K562 (cell line): ENCODE results near the gene EYA4.

ENCODE experiments used
- CHCHD3 ChIP-seq: fragments of 250-450 bp; sonication (Bioruptor Pico); IDR thresholded peaks from 2 replicates; pipeline ENCODE4 v2.1.2; 2022; ENCODE audit warnings: mild to moderate bottlenecking
- GABPB1 ChIP-seq: sonication (generic); formaldehyde crosslinking; IDR thresholded peaks from 2 replicates; pipeline ENCODE4 v1.8.0; 2022; ENCODE audit warnings: mild to moderate bottlenecking, missing genetic modification reagents
- HDAC6 ChIP-seq: IDR thresholded peaks from 2 replicates; pipeline ENCODE4 v1.6.1; 2012; ENCODE audit warnings: low read depth, mild to moderate bottlenecking, control low read depth, inconsistent platforms, low read length, moderate library complexity
- KLF13 ChIP-seq: fragments of 450-650 bp; IDR thresholded peaks from 2 replicates; pipeline ENCODE4 v1.6.1; 2016; ENCODE audit warnings: missing genetic modification characterization, low read depth, mild to moderate bottlenecking, missing compliant biosample characterization, moderate library complexity, borderline replicate concordance
- MEF2A ChIP-seq: IDR thresholded peaks from 2 replicates; pipeline ENCODE4 v1.6.1; 2011; ENCODE audit warnings: low read depth, mild to moderate bottlenecking, low read length, moderate library complexity; ENCODE audit not compliant: control insufficient read depth
- POLR2AphosphoS5 ChIP-seq: IDR thresholded peaks from 2 replicates; pipeline ENCODE4 v1.6.1; 2011; ENCODE audit warnings: mild to moderate bottlenecking, low read depth, low read length, moderate library complexity; ENCODE audit not compliant: control insufficient read depth, insufficient read depth
- ZFP36 ChIP-seq: fragments of 150-350 bp; IDR thresholded peaks from 2 replicates; pipeline ENCODE4 v1.6.1; 2018; ENCODE audit warnings: low read length, low read depth; ENCODE audit not compliant: partially characterized antibody
- ZNF175 ChIP-seq: fragments of 200-800 bp; sonication (Bioruptor generic); IDR thresholded peaks from 2 replicates; pipeline ENCODE4 v1.6.1; 2016; ENCODE audit warnings: low read depth, mild to moderate bottlenecking, missing genetic modification characterization, missing compliant biosample characterization
- TF ChIP-seq, protein P1 (sequence below), 3 experiments: IDR thresholded peaks in 2 of 3; conservative IDR thresholded peaks in 1 of 3; 2 replicates each; pipeline ENCODE4 v1.5.1; 2011 to 2012; ENCODE audit warnings: low read length in 3 of 3, mild to moderate bottlenecking in 3 of 3, control low read depth in 2 of 3, improper control_type of control experiment in 1 of 3, inconsistent platforms in 1 of 3, low read depth in 1 of 3, mixed read lengths in 1 of 3, moderate library complexity in 1 of 3; ENCODE audit not compliant: insufficient read depth in 2 of 3
- TF ChIP-seq, protein P2 (sequence below): sonication (generic); formaldehyde crosslinking; IDR thresholded peaks from 2 replicates; pipeline ENCODE4 v1.8.0; 2022; ENCODE audit warnings: missing genetic modification reagents, mild to moderate bottlenecking, borderline replicate concordance
- TF ChIP-seq, protein P3 (sequence below): fragments of 150-350 bp; IDR thresholded peaks from 2 replicates; pipeline ENCODE4 v1.6.1; 2014; ENCODE audit warnings: low read depth, mild to moderate bottlenecking, low read length, borderline replicate concordance
- TF ChIP-seq, protein P4 (sequence below): fragments of 450-650 bp; IDR thresholded peaks from 2 replicates; pipeline ENCODE4 v1.6.1; 2018; ENCODE audit not compliant: partially characterized antibody

DNA sequence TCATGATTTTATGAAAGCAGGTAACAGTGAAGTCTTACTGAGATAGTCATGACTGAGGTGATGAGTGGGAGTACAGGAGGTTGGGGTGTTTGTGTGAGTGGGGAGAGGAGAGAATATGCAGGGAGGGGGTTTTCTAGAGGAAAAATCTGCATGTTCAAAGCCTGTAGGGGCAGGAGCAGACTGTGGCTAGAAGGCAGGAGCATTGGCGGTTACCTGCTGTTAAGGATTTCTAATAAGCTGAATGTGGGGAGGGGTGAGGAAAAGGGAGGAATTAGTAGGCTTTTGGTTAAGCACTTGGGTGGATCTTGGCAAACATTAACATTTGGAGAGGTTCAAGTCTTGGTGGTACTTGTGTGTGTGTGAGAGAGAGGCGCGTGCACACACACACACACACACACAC lies 70.8 kb downstream of the EYA4 start:
- no peak for TF ChIP-seq KLF13 (tag)
- TF ChIP-seq, protein P1, sequence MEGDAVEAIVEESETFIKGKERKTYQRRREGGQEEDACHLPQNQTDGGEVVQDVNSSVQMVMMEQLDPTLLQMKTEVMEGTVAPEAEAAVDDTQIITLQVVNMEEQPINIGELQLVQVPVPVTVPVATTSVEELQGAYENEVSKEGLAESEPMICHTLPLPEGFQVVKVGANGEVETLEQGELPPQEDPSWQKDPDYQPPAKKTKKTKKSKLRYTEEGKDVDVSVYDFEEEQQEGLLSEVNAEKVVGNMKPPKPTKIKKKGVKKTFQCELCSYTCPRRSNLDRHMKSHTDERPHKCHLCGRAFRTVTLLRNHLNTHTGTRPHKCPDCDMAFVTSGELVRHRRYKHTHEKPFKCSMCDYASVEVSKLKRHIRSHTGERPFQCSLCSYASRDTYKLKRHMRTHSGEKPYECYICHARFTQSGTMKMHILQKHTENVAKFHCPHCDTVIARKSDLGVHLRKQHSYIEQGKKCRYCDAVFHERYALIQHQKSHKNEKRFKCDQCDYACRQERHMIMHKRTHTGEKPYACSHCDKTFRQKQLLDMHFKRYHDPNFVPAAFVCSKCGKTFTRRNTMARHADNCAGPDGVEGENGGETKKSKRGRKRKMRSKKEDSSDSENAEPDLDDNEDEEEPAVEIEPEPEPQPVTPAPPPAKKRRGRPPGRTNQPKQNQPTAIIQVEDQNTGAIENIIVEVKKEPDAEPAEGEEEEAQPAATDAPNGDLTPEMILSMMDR (IDR thresholded peaks at IDR 0.05 in 2 of 3, conservative IDR thresholded peaks at IDR 0.05 in 1 of 3; ENCODE audit: insufficient read depth in 2 of 3, low read depth in 1 of 3, low read length in 3 of 3): no peak
- no peak for TF ChIP-seq HDAC6
- TF ChIP-seq, protein P2, sequence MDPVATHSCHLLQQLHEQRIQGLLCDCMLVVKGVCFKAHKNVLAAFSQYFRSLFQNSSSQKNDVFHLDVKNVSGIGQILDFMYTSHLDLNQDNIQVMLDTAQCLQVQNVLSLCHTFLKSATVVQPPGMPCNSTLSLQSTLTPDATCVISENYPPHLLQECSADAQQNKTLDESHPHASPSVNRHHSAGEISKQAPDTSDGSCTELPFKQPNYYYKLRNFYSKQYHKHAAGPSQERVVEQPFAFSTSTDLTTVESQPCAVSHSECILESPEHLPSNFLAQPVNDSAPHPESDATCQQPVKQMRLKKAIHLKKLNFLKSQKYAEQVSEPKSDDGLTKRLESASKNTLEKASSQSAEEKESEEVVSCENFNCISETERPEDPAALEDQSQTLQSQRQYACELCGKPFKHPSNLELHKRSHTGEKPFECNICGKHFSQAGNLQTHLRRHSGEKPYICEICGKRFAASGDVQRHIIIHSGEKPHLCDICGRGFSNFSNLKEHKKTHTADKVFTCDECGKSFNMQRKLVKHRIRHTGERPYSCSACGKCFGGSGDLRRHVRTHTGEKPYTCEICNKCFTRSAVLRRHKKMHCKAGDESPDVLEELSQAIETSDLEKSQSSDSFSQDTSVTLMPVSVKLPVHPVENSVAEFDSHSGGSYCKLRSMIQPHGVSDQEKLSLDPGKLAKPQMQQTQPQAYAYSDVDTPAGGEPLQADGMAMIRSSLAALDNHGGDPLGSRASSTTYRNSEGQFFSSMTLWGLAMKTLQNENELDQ (CRISPR knock-in tag): no peak
- TF ChIP-seq, protein P3, sequence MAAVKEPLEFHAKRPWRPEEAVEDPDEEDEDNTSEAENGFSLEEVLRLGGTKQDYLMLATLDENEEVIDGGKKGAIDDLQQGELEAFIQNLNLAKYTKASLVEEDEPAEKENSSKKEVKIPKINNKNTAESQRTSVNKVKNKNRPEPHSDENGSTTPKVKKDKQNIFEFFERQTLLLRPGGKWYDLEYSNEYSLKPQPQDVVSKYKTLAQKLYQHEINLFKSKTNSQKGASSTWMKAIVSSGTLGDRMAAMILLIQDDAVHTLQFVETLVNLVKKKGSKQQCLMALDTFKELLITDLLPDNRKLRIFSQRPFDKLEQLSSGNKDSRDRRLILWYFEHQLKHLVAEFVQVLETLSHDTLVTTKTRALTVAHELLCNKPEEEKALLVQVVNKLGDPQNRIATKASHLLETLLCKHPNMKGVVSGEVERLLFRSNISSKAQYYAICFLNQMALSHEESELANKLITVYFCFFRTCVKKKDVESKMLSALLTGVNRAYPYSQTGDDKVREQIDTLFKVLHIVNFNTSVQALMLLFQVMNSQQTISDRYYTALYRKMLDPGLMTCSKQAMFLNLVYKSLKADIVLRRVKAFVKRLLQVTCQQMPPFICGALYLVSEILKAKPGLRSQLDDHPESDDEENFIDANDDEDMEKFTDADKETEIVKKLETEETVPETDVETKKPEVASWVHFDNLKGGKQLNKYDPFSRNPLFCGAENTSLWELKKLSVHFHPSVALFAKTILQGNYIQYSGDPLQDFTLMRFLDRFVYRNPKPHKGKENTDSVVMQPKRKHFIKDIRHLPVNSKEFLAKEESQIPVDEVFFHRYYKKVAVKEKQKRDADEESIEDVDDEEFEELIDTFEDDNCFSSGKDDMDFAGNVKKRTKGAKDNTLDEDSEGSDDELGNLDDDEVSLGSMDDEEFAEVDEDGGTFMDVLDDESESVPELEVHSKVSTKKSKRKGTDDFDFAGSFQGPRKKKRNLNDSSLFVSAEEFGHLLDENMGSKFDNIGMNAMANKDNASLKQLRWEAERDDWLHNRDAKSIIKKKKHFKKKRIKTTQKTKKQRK: no peak
- TF ChIP-seq MEF2A: no peak
- no peak for TF ChIP-seq GABPB1 (CRISPR knock-in tag)
- TF ChIP-seq, protein P4, sequence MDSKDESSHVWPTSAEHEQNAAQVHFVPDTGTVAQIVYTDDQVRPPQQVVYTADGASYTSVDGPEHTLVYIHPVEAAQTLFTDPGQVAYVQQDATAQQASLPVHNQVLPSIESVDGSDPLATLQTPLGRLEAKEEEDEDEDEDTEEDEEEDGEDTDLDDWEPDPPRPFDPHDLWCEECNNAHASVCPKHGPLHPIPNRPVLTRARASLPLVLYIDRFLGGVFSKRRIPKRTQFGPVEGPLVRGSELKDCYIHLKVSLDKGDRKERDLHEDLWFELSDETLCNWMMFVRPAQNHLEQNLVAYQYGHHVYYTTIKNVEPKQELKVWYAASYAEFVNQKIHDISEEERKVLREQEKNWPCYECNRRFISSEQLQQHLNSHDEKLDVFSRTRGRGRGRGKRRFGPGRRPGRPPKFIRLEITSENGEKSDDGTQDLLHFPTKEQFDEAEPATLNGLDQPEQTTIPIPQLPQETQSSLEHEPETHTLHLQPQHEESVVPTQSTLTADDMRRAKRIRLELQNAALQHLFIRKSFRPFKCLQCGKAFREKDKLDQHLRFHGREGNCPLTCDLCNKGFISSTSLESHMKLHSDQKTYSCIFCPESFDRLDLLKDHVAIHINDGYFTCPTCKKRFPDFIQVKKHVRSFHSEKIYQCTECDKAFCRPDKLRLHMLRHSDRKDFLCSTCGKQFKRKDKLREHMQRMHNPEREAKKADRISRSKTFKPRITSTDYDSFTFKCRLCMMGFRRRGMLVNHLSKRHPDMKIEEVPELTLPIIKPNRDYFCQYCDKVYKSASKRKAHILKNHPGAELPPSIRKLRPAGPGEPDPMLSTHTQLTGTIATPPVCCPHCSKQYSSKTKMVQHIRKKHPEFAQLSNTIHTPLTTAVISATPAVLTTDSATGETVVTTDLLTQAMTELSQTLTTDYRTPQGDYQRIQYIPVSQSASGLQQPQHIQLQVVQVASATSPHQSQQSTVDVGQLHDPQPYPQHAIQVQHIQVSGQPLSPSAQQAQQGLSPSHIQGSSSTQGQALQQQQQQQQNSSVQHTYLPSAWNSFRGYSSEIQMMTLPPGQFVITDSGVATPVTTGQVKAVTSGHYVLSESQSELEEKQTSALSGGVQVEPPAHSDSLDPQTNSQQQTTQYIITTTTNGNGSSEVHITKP: no peak
- no peak for TF ChIP-seq POLR2AphosphoS5
- TF ChIP-seq ZFP36: no peak
- no peak for TF ChIP-seq ZNF175 (CRISPR knock-in tag)
- TF ChIP-seq CHCHD3 (CRISPR knock-in tag): no peak
